ENCODE results near the gene ATF2. TPM values are rescaled to one million over a fixed set of nuclear protein-coding genes. Genes with fewer than 3 reads are reported as not detected.
"Not testable (repeated sequence)": the region's sequence is repeated elsewhere in the genome, so short reads cannot be mapped to it uniquely, and the experiment has no call there.

The ATF2 gene
- total and polyA plus RNA-seq, 4 experiments from 2014 or later: 26.2 to 67.4 (median 53.1) TPM

DNA sequence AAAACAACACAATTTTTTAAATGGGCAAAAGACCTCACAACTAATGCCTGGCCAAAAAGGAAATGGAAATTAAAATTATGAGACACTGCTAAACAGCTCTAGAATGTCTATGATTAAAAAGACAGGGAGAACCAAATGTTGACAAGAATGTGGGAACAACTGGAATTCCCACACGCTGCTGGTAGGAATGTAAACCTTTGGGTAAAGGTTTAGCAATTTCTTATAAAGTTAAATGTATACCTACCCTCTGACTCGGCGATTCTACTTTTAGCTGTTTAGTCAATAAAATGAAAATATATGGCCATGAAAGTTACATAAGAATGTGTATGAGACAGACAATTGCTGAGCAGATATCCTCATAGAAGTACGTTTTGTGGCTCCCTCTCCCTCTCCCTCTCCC is 60.9 kb downstream of the ATF2 start:
- H3K27ac Mint-ChIP-seq: no peak overlapping the region
- peaks cover 0 to 1% (median 0%) of the 10 kb centered on the region in 8 donors for H3K9me3 Mint-ChIP-seq
- no peak for DNase-seq
- CTCF ChIA-PET (ENCODE audit: partially characterized antibody): no interaction called here
- intact Hi-C loops (cut with micrococcal nuclease): no loop called here
- POLR2A ChIA-PET (ENCODE audit: partially characterized antibody): no interaction called here
- Histone ChIP-seq H3K9me3 (ENCODE audit: control insufficient read depth in 1 of 2, low read length in 2 of 2) (no peaks in the 10 kb centered on the region), H3K4me3 (ENCODE audit: low read length in 2 of 2) (no peak overlapping the region), H3K27ac (ENCODE audit: low read depth, low read length) (no peak overlapping the region), H3K4me1 (ENCODE audit: insufficient read depth, low read length) (no peaks in the 10 kb centered on the region), H3K36me3 (ENCODE audit: insufficient read depth, low read length) (peaks cover 13% of the 10 kb centered on the region), H3K27me3 (ENCODE audit: insufficient read depth, low read length) (no peaks in the 10 kb centered on the region)
- peaks cover 0 to 5% (median 3%) of the 10 kb centered on the region in 4 donors for H3K4me1 Mint-ChIP-seq
- peaks cover 33 to 49% of the 10 kb centered on the region in 2 donors for H3K36me3 Mint-ChIP-seq
- H3K4me3 Mint-ChIP-seq: no peak overlapping the region
- H3K27me3 Mint-ChIP-seq: no peaks in the 10 kb centered on the region

DNA sequence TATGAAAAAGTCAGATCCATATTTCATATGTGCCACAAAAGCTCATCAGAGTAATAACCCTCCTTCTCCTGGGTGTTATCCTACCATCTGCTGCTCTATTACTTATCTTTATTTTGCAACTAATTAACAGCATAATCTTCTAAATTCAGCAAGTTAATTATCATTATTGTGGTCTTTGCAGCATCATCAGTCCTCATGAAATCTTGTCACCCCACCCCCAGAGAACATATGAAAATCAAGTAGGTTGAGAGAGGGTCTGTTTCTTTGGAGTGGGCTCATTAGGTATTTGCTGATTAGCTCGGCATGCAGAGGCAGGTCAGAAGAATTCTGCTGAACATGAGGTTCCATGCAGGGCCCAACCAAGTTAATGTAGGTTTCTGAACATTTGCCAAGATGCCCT is 64.8 kb downstream of the ATF2 start:
- Mint-ChIP-seq H3K9me3 (peaks cover 0 to 1% (median 0%) of the 10 kb centered on the region in 8 donors), H3K36me3 (peaks cover 38 to 46% of the 10 kb centered on the region in 2 donors), H3K27ac (peak overlapping the region in 3 of 7 donors; percentile 3 to 57 (median 32)), H3K4me1 (peaks cover 0 to 6% (median 3%) of the 10 kb centered on the region in 4 donors), H3K27me3 (no peaks in the 10 kb centered on the region), H3K4me3 (no peak overlapping the region)
- POLR2A ChIA-PET (ENCODE audit: partially characterized antibody): interaction anchor here (1.1 kb wide), 1 partner anchor 16 kb away, joined by 4 read pairs; no protein-coding TSS in a partner anchor
- CTCF ChIA-PET (ENCODE audit: partially characterized antibody): no interaction called here
- Histone ChIP-seq H3K27ac (ENCODE audit: low read depth, low read length) (no peak overlapping the region), H3K36me3 (ENCODE audit: insufficient read depth, low read length) (peaks cover 5% of the 10 kb centered on the region), H3K4me1 (ENCODE audit: insufficient read depth, low read length) (no peaks in the 10 kb centered on the region), H3K9me3 (ENCODE audit: control insufficient read depth in 1 of 2, low read length in 2 of 2) (no peaks in the 10 kb centered on the region), H3K27me3 (ENCODE audit: insufficient read depth, low read length) (no peaks in the 10 kb centered on the region), H3K4me3 (ENCODE audit: low read length in 2 of 2) (no peak overlapping the region)
- no peak for DNase-seq
- intact Hi-C loops (cut with micrococcal nuclease): no loop called here

DNA sequence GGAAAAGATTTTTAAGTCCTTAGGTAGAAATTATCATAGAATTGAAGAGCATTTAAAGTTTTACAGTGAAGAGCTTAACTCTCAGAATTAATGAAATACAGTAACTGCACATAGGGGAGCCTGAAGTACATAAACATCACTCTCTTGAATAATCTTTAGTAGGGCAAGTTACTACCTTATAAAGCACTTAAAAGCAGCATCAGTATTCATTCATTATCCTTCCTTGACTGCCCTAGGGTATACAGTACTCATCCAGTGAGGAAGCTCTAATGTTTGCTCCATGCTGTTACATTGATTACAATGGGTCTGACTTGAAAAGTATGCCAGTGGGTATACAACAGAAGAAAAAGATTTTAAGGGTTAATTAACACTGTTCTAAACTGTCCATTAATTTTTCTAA is 66.5 kb downstream of the ATF2 start:
- Histone ChIP-seq H3K9me3 (ENCODE audit: control insufficient read depth in 1 of 2, low read length in 2 of 2) (no peaks in the 10 kb centered on the region), H3K36me3 (ENCODE audit: insufficient read depth, low read length) (peaks cover 12% of the 10 kb centered on the region), H3K4me3 (ENCODE audit: low read length in 2 of 2) (no peak overlapping the region), H3K27me3 (ENCODE audit: insufficient read depth, low read length) (no peaks in the 10 kb centered on the region), H3K4me1 (ENCODE audit: insufficient read depth, low read length) (no peaks in the 10 kb centered on the region), H3K27ac (ENCODE audit: low read depth, low read length) (no peak overlapping the region)
- ChIA-PET POLR2A (ENCODE audit: partially characterized antibody) (no interaction called here), CTCF (ENCODE audit: partially characterized antibody) (no interaction called here)
- Mint-ChIP-seq H3K27me3 (no peaks in the 10 kb centered on the region), H3K36me3 (peaks cover 34 to 48% of the 10 kb centered on the region in 2 donors), H3K27ac (no peak overlapping the region), H3K4me3 (no peak overlapping the region), H3K9me3 (peaks cover 0 to 1% (median 0%) of the 10 kb centered on the region in 8 donors), H3K4me1 (peaks cover 0 to 6% (median 3%) of the 10 kb centered on the region in 4 donors)
- intact Hi-C loops (cut with micrococcal nuclease): no loop called here
- no peak for DNase-seq

DNA sequence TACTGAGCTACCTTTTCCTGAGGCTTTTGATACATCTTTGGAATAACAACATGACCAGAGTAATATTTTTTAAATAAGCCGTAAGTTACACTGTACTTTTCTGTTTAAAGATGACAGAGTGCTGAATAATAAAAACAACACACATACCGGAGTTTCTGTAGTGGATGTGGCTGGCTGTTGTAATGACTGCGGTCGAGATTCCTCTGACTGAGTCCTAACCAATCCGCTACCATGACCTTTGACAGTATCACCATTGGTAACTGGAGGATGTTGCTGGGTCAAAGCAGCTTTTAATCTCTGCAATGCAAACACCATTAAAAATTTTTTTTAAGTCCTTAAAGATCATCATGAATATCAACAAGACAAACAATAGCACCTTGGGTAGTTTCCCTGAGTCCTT is 70.7 kb downstream of the ATF2 start:
- no peaks in the 10 kb centered on the region for H3K4me1 ChIP-seq (ENCODE audit: insufficient read depth, low read length)
- no peak overlapping the region for H3K4me3 ChIP-seq (ENCODE audit: low read length in 2 of 2)
- H3K27ac ChIP-seq (ENCODE audit: low read depth, low read length): no peak overlapping the region
- H3K36me3 ChIP-seq (ENCODE audit: insufficient read depth, low read length): peaks cover 9% of the 10 kb centered on the region
- H3K4me1 Mint-ChIP-seq: peaks cover 0 to 3% (median 1%) of the 10 kb centered on the region in 4 donors
- no peak for DNase-seq
- no peak overlapping the region for H3K27ac Mint-ChIP-seq
- H3K9me3 ChIP-seq (ENCODE audit: control insufficient read depth in 1 of 2, low read length in 2 of 2): no peaks in the 10 kb centered on the region
- intact Hi-C loops (cut with micrococcal nuclease): no loop called here
- no peaks in the 10 kb centered on the region for H3K27me3 ChIP-seq (ENCODE audit: insufficient read depth, low read length)
- POLR2A ChIA-PET (ENCODE audit: partially characterized antibody): no interaction called here
- no peaks in the 10 kb centered on the region for H3K9me3 Mint-ChIP-seq
- CTCF ChIA-PET (ENCODE audit: partially characterized antibody): no interaction called here
- H3K4me3 Mint-ChIP-seq: no peak overlapping the region
- peaks cover 41 to 55% of the 10 kb centered on the region in 2 donors for H3K36me3 Mint-ChIP-seq
- H3K27me3 Mint-ChIP-seq: no peaks in the 10 kb centered on the region

DNA sequence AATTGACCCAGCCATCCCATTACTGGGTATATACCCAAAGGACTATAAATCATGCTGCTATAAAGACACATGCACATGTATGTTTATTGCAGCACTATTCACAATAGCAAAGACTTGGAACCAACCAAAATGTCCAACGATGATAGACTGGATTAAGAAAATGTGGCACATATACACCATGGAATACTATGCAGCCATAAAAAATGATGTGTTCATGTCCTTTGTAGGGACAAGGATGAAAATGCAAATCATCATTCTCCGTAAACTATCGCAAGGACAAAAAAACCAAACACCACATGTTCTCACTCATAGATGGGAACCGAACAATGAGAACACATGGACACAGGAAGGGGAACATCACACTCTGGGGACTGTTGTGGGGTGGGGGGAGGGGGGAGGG is 83.9 kb downstream of the ATF2 start:
- H3K27ac ChIP-seq (ENCODE audit: low read depth, low read length); H3K4me1 Mint-ChIP-seq; H3K4me1 ChIP-seq (ENCODE audit: insufficient read depth, low read length); POLR2A ChIA-PET (ENCODE audit: partially characterized antibody); H3K27me3 Mint-ChIP-seq; H3K27me3 ChIP-seq (ENCODE audit: insufficient read depth, low read length); intact Hi-C loops (cut with micrococcal nuclease); DNase-seq; H3K9me3 Mint-ChIP-seq; H3K4me3 Mint-ChIP-seq; H3K27ac Mint-ChIP-seq; H3K36me3 ChIP-seq (ENCODE audit: insufficient read depth, low read length); H3K4me3 ChIP-seq (ENCODE audit: low read length in 2 of 2); H3K9me3 ChIP-seq (ENCODE audit: control insufficient read depth in 1 of 2, low read length in 2 of 2): not testable (repeated sequence)
- CTCF ChIA-PET (ENCODE audit: partially characterized antibody): interaction anchor here (0.6 kb wide), 1 partner anchor 138 kb away, joined by 3 read pairs; no protein-coding TSS in a partner anchor
- peaks cover 57 to 59% of the 10 kb centered on the region in 2 donors for H3K36me3 Mint-ChIP-seq

DNA sequence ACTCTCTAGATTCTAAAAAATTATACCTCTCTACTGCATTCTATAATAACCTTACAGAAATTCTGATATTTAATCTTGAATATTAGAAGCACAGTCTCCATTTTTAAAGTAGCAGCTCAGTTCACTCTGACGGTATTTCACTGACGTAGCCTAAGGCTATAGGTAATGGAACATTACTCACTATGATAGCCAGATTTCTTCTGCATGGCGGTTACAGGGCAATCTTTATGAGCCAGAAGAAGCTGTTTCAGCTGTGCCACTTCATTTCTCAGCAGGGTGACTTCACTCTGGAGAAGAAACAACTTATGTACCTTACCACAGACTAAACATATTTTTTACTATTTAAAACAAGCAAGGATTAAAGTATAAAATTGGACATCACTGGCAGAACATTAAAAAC is 87.5 kb downstream of the ATF2 start:
- H3K4me1 Mint-ChIP-seq: peaks cover 0 to 2% (median 0%) of the 10 kb centered on the region in 4 donors
- H3K27me3 Mint-ChIP-seq: no peaks in the 10 kb centered on the region
- DNase-seq: no peak
- H3K9me3 Mint-ChIP-seq: peaks cover 0 to 5% (median 0%) of the 10 kb centered on the region in 8 donors
- H3K27ac ChIP-seq (ENCODE audit: low read depth, low read length): no peak overlapping the region
- ChIA-PET POLR2A (ENCODE audit: partially characterized antibody) (no interaction called here), CTCF (ENCODE audit: partially characterized antibody) (interaction anchor here (1.7 kb wide), 1 partner anchor 331 kb away, joined by 4 read pairs; no protein-coding TSS in a partner anchor)
- no peaks in the 10 kb centered on the region for H3K9me3 ChIP-seq (ENCODE audit: control insufficient read depth in 1 of 2, low read length in 2 of 2)
- no peak overlapping the region for H3K4me3 Mint-ChIP-seq
- H3K36me3 ChIP-seq (ENCODE audit: insufficient read depth, low read length): peaks cover 16% of the 10 kb centered on the region
- H3K27me3 ChIP-seq (ENCODE audit: insufficient read depth, low read length): no peaks in the 10 kb centered on the region
- no peaks in the 10 kb centered on the region for H3K4me1 ChIP-seq (ENCODE audit: insufficient read depth, low read length)
- no peak overlapping the region for H3K4me3 ChIP-seq (ENCODE audit: low read length in 2 of 2)
- intact Hi-C loops (cut with micrococcal nuclease): no loop called here
- no peak overlapping the region for H3K27ac Mint-ChIP-seq
- peaks cover 61 to 65% of the 10 kb centered on the region in 2 donors for H3K36me3 Mint-ChIP-seq

DNA sequence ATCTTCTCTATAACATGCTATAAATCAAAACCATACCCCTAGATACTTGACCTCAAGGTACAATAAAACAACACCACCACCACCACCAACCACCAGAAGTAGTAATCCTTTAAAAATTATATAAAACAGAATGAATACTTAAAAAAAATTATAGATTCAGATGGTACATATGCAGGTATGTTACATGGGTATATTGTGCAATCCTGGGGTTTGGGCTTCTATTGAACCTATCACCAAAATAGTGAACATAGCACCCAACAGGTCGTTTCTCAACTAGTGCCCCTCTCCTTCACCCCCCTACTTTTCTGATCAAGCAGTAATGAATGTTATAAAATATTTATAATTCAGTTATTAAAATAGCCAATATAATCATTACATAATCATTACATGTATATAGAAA is 91.7 kb downstream of the ATF2 start:
- Histone ChIP-seq H3K4me1 (ENCODE audit: insufficient read depth, low read length) (no peaks in the 10 kb centered on the region), H3K9me3 (ENCODE audit: control insufficient read depth in 1 of 2, low read length in 2 of 2) (no peaks in the 10 kb centered on the region), H3K27ac (ENCODE audit: low read depth, low read length) (no peak overlapping the region), H3K27me3 (ENCODE audit: insufficient read depth, low read length) (no peaks in the 10 kb centered on the region), H3K4me3 (ENCODE audit: low read length in 2 of 2) (no peak overlapping the region), H3K36me3 (ENCODE audit: insufficient read depth, low read length) (peaks cover 22% of the 10 kb centered on the region)
- Mint-ChIP-seq H3K4me1 (peaks cover 0 to 4% (median under 1%) of the 10 kb centered on the region in 4 donors), H3K4me3 (no peak overlapping the region), H3K27ac (no peak overlapping the region), H3K27me3 (no peaks in the 10 kb centered on the region), H3K36me3 (peaks cover 58 to 67% of the 10 kb centered on the region in 2 donors), H3K9me3 (peaks cover 0 to 4% (median 0%) of the 10 kb centered on the region in 8 donors)
- POLR2A ChIA-PET (ENCODE audit: partially characterized antibody): no interaction called here
- CTCF ChIA-PET (ENCODE audit: partially characterized antibody): no interaction called here
- no peak for DNase-seq
- intact Hi-C loops (cut with micrococcal nuclease): no loop called here

DNA sequence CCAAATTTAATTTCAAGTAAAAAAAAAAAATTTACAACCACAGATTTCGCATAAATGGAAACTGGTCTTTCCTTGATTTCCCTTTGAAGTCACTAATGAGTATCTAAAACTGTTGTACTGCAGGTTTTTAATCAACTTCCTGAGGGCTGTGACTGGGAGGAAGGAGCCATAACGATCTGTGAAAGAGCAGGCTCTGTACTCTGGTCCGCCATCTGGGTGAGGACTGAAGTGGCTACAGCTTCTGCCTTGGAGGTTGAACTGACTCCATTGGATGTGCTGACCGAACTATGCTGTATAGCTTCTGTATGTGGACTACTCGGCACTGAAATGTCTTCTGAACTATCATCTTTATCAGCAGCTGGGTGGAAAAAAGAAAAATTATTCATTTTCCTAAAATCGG is 93.5 kb downstream of the ATF2 start:
- Mint-ChIP-seq H3K4me3 (no peak overlapping the region), H3K27me3 (no peaks in the 10 kb centered on the region), H3K9me3 (peaks cover 0 to 4% (median 0%) of the 10 kb centered on the region in 8 donors), H3K4me1 (peaks cover 0 to 4% (median under 1%) of the 10 kb centered on the region in 4 donors), H3K27ac (no peak overlapping the region), H3K36me3 (peaks cover 53 to 57% of the 10 kb centered on the region in 2 donors)
- H3K27ac ChIP-seq (ENCODE audit: low read depth, low read length): no peak overlapping the region
- ChIA-PET POLR2A (ENCODE audit: partially characterized antibody) (no interaction called here), CTCF (ENCODE audit: partially characterized antibody) (no interaction called here)
- no peak for DNase-seq
- intact Hi-C loops (cut with micrococcal nuclease): no loop called here
- no peaks in the 10 kb centered on the region for H3K27me3 ChIP-seq (ENCODE audit: insufficient read depth, low read length)
- H3K36me3 ChIP-seq (ENCODE audit: insufficient read depth, low read length): peaks cover 22% of the 10 kb centered on the region
- no peak overlapping the region for H3K4me3 ChIP-seq (ENCODE audit: low read length in 2 of 2)
- H3K4me1 ChIP-seq (ENCODE audit: insufficient read depth, low read length): no peaks in the 10 kb centered on the region
- H3K9me3 ChIP-seq (ENCODE audit: control insufficient read depth in 1 of 2, low read length in 2 of 2): no peaks in the 10 kb centered on the region
